Left hindlimb (tissue), 1 donor: Measurements from ENCODE around the gene FNDC3A.
"Not testable (repeated sequence)": the region's sequence is repeated elsewhere in the genome, so short reads cannot be mapped to it uniquely, and the experiment has no call there.

Experiments
- DNase-seq: peaks from one replicate; pipeline ENCODE4 v3.0.0-alpha.2; 2018

Gene FNDC3A

GRCh38 chr13:49163162-49163561, 187.4 kb downstream of the FNDC3A start:
- not testable (repeated sequence) for DNase-seq

- DNase-seq: no peak
These were observed 189.0 kb downstream of the FNDC3A start for GRCh38 chr13:49164712-49165111.

GRCh38 chr13:49165798-49166752, 190.4 kb downstream of the FNDC3A start:
- no peak for DNase-seq

- DNase-seq: no peak
These were observed 195.6 kb downstream of the FNDC3A start for GRCh38 chr13:49171359-49171758.

- DNase-seq: no peak
These were observed 208.1 kb downstream of the FNDC3A start for GRCh38 chr13:49183672-49184325.

GRCh38 chr13:49184621-49185020, 208.9 kb downstream of the FNDC3A start:
- no peak for DNase-seq

GRCh38 chr13:49185264-49185663, 209.6 kb downstream of the FNDC3A start:
- no peak for DNase-seq

- no peak for DNase-seq
These were observed 215.2 kb downstream of the FNDC3A start for GRCh38 chr13:49190901-49191300.

- no peak for DNase-seq
These were observed 230.9 kb downstream of the FNDC3A start for GRCh38 chr13:49206641-49207040.

GRCh38 chr13:49208619-49209018, 232.9 kb downstream of the FNDC3A start:
- DNase-seq: no peak

- no peak for DNase-seq
These were observed 234.4 kb downstream of the FNDC3A start for GRCh38 chr13:49210114-49210513.

GRCh38 chr13:49210669-49211068, 235.0 kb downstream of the FNDC3A start:
- no peak for DNase-seq

GRCh38 chr13:49213539-49213938, 237.8 kb downstream of the FNDC3A start:
- DNase-seq: no peak

- DNase-seq: no peak
These were observed 238.5 kb downstream of the FNDC3A start for GRCh38 chr13:49213997-49214916.

- no peak for DNase-seq
These were observed 239.2 kb downstream of the FNDC3A start for GRCh38 chr13:49214917-49215376.

GRCh38 chr13:49216334-49216733, 240.6 kb downstream of the FNDC3A start:
- no peak for DNase-seq

- no peak for DNase-seq
These were observed 242.3 kb downstream of the FNDC3A start for GRCh38 chr13:49217962-49218492.

- no peak for DNase-seq
These were observed 242.9 kb downstream of the FNDC3A start for GRCh38 chr13:49218493-49219051.

GRCh38 chr13:49219647-49220035, 243.9 kb downstream of the FNDC3A start:
- DNase-seq: no peak

- no peak for DNase-seq
These were observed 244.5 kb downstream of the FNDC3A start, which contains the start of gene MLNR for GRCh38 chr13:49220036-49220855. MLNR (plus strand) TSS chr13:49220338; CDS start chr13:49220338, 0 bp downstream.
